Measurements from ENCODE around the gene MAGI1. TPM values are rescaled to one million over a fixed set of nuclear protein-coding genes. Genes with fewer than 3 reads are reported as not detected.

MAGI1 gene
- polyA plus RNA-seq, 3 donors, result not detected

DNA sequence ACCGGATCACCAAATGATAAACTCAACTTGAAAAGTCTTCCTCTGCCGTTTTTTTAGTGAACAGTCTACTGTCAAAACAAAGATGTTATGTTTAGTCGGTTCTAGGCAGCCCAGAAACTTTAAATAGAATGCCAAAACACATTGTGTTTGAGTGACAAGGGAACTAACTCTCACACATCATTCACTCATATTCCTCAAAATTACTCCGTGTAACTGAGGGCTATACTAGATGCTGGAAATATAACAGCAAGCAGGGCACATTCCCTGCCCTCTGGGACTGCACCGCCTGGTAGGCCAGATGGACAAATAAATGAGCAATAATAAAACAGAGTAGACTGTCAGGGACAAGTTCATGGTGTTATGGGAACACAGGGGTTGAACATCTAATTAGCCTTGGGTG lies 251.4 kb downstream of the MAGI1 start:
- Mint-ChIP-seq H3K4me1 (no peaks in the 10 kb centered on the region), H3K9me3 (peaks cover 0 to 2% (median 0%) of the 10 kb centered on the region in 7 donors), H3K36me3 (no peaks in the 10 kb centered on the region), H3K4me3 (no peak overlapping the region), H3K27me3 (ENCODE audit: low read depth in 3 of 3) (peaks cover 0 to 3% (median 1%) of the 10 kb centered on the region in 3 donors), H3K27ac (no peak overlapping the region)
- no peaks in the 10 kb centered on the region for H3K36me3 ChIP-seq (replicated peaks in 1 of 2; ENCODE audit: control insufficient read depth in 1 of 2, insufficient read depth in 2 of 2, low read length in 2 of 2)
- no peaks in the 10 kb centered on the region for H3K9me3 ChIP-seq (replicated peaks in 1 of 2; ENCODE audit: control insufficient read depth in 1 of 2, insufficient read depth in 1 of 2, low read length in 2 of 2)
- H3K27me3 ChIP-seq (ENCODE audit: control insufficient read depth in 2 of 2, insufficient read depth in 2 of 2, low read length in 2 of 2), result no peaks in the 10 kb centered on the region
- H2AFZ ChIP-seq (ENCODE audit: insufficient read depth, low read depth, low read length, poor library complexity, severe bottlenecking), result no peak overlapping the region
- intact Hi-C loops (cut with micrococcal nuclease), result no loop called here
- TF ChIP-seq, protein P1, sequence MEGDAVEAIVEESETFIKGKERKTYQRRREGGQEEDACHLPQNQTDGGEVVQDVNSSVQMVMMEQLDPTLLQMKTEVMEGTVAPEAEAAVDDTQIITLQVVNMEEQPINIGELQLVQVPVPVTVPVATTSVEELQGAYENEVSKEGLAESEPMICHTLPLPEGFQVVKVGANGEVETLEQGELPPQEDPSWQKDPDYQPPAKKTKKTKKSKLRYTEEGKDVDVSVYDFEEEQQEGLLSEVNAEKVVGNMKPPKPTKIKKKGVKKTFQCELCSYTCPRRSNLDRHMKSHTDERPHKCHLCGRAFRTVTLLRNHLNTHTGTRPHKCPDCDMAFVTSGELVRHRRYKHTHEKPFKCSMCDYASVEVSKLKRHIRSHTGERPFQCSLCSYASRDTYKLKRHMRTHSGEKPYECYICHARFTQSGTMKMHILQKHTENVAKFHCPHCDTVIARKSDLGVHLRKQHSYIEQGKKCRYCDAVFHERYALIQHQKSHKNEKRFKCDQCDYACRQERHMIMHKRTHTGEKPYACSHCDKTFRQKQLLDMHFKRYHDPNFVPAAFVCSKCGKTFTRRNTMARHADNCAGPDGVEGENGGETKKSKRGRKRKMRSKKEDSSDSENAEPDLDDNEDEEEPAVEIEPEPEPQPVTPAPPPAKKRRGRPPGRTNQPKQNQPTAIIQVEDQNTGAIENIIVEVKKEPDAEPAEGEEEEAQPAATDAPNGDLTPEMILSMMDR (IDR thresholded peaks at IDR 0.05), result no peak
- DNase-seq, result no peak
- H3K27ac ChIP-seq (ENCODE audit: low read depth in 1 of 2, low read length in 2 of 2), result no peak overlapping the region
- WGBS (ENCODE audit: insufficient coverage), result 100% methylated on average over 1 of the region's 5 CpGs
- no peak overlapping the region for H3K9ac ChIP-seq (ENCODE audit: insufficient read depth, low read length, poor library complexity, severe bottlenecking)
- H3K4me2 ChIP-seq (replicated peaks; ENCODE audit: extremely low read depth, low read length, poor library complexity, severe bottlenecking), result no peak overlapping the region
- no peaks in the 10 kb centered on the region for H3K79me2 ChIP-seq (ENCODE audit: insufficient read depth, low read length)
- no peaks in the 10 kb centered on the region for H3K4me1 ChIP-seq (ENCODE audit: control insufficient read depth in 1 of 2, insufficient read depth in 2 of 2, low read length in 2 of 2)
- no peak overlapping the region for H3K4me3 ChIP-seq (replicated peaks in 1 of 3; ENCODE audit: low read depth in 2 of 3, low read length in 3 of 3)
- no peaks in the 10 kb centered on the region for H4K20me1 ChIP-seq (ENCODE audit: insufficient read depth, low read length)

DNA sequence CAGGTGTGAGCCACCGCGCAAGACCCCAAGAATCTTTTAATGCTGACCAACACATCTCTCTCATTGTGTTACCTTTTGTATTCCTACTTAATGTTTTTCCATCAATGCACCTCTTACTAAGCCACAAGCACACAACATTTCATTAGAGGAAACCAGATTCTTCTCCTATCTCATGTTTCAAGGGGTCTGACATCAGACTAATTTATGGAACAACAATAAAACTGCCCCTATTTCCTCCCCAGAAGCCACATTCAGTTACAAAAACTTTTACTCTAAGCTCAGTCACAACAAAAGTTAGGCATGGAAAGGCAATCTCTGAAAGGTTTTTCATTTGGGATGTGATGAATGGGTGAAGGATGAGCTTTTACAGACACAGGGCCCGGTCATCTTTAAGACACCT lies 251.8 kb downstream of the MAGI1 start:
- Mint-ChIP-seq H3K27ac (no peak overlapping the region), H3K27me3 (ENCODE audit: low read depth in 3 of 3) (peaks cover 0 to 3% (median 1%) of the 10 kb centered on the region in 3 donors), H3K4me1 (no peaks in the 10 kb centered on the region), H3K9me3 (peaks cover 0 to 2% (median 0%) of the 10 kb centered on the region in 7 donors), H3K36me3 (no peaks in the 10 kb centered on the region), H3K4me3 (no peak overlapping the region)
- no peak overlapping the region for H3K4me3 ChIP-seq (replicated peaks in 1 of 3; ENCODE audit: low read depth in 2 of 3, low read length in 3 of 3)
- no peak overlapping the region for H3K4me2 ChIP-seq (replicated peaks; ENCODE audit: extremely low read depth, low read length, poor library complexity, severe bottlenecking)
- H4K20me1 ChIP-seq (ENCODE audit: insufficient read depth, low read length), result no peaks in the 10 kb centered on the region
- no peaks in the 10 kb centered on the region for H3K27me3 ChIP-seq (ENCODE audit: control insufficient read depth in 2 of 2, insufficient read depth in 2 of 2, low read length in 2 of 2)
- intact Hi-C loops (cut with micrococcal nuclease), result no loop called here
- 100% methylated on average over 2 of the region's 3 CpGs for WGBS (ENCODE audit: insufficient coverage)
- no peak overlapping the region for H3K9ac ChIP-seq (ENCODE audit: insufficient read depth, low read length, poor library complexity, severe bottlenecking)
- H3K4me1 ChIP-seq (ENCODE audit: control insufficient read depth in 1 of 2, insufficient read depth in 2 of 2, low read length in 2 of 2), result no peaks in the 10 kb centered on the region
- no peak for DNase-seq
- no peaks in the 10 kb centered on the region for H3K79me2 ChIP-seq (ENCODE audit: insufficient read depth, low read length)
- H2AFZ ChIP-seq (ENCODE audit: insufficient read depth, low read depth, low read length, poor library complexity, severe bottlenecking), result no peak overlapping the region
- TF ChIP-seq, protein P1 (IDR thresholded peaks at IDR 0.05), result no peak
- H3K9me3 ChIP-seq (replicated peaks in 1 of 2; ENCODE audit: control insufficient read depth in 1 of 2, insufficient read depth in 1 of 2, low read length in 2 of 2), result no peaks in the 10 kb centered on the region
- H3K27ac ChIP-seq (ENCODE audit: low read depth in 1 of 2, low read length in 2 of 2), result no peak overlapping the region
- H3K36me3 ChIP-seq (replicated peaks in 1 of 2; ENCODE audit: control insufficient read depth in 1 of 2, insufficient read depth in 2 of 2, low read length in 2 of 2), result no peaks in the 10 kb centered on the region

Measured in CD14-positive monocyte (primary cell).